ENCODE measurements around the gene SIRPB2.

SIRPB2 gene

GRCh38 chr20:1450926-1451491, 40.2 kb downstream of the SIRPB2 start:
- Histone ChIP-seq H3K27ac (replicated peaks) (no peak overlapping the region), H3K4me3 (replicated peaks; ENCODE audit: insufficient read depth, low read length) (no peak overlapping the region), H3K27me3 (ENCODE audit: insufficient read depth, poor library complexity, severe bottlenecking) (no peaks in the 10 kb centered on the region)
- no peak for DNase-seq (ENCODE audit: low read depth in 1 of 2, low spot score in 1 of 2)
- TF ChIP-seq CTCF (IDR thresholded peaks at IDR 0.05; ENCODE audit: insufficient read depth, low read length) (no peak), POLR2AphosphoS5 (IDR thresholded peaks at IDR 0.05; ENCODE audit: low read depth) (no peak), REST (IDR thresholded peaks at IDR 0.05; ENCODE audit: insufficient replicate concordance, low read depth) (no peak), SPI1 (IDR thresholded peaks at IDR 0.05; ENCODE audit: borderline replicate concordance, low read depth) (no peak), GABPA (IDR thresholded peaks at IDR 0.05; ENCODE audit: low read depth) (no peak)

GRCh38 chr20:1449370-1449769, 41.9 kb downstream of the SIRPB2 start:
- TF ChIP-seq POLR2AphosphoS5 (IDR thresholded peaks at IDR 0.05; ENCODE audit: low read depth) (no peak), REST (IDR thresholded peaks at IDR 0.05; ENCODE audit: insufficient replicate concordance, low read depth) (no peak), SPI1 (IDR thresholded peaks at IDR 0.05; ENCODE audit: borderline replicate concordance, low read depth) (no peak), GABPA (IDR thresholded peaks at IDR 0.05; ENCODE audit: low read depth) (no peak), CTCF (IDR thresholded peaks at IDR 0.05; ENCODE audit: insufficient read depth, low read length) (no peak)
- Histone ChIP-seq H3K27ac (replicated peaks) (no peak overlapping the region), H3K27me3 (ENCODE audit: insufficient read depth, poor library complexity, severe bottlenecking) (no peaks in the 10 kb centered on the region), H3K4me3 (replicated peaks; ENCODE audit: insufficient read depth, low read length) (no peak overlapping the region)
- no peak for DNase-seq (ENCODE audit: low read depth in 1 of 2, low spot score in 1 of 2)

GRCh38 chr20:1448081-1448620, 43.1 kb downstream of the SIRPB2 start:
- no peak for DNase-seq (ENCODE audit: low read depth in 1 of 2, low spot score in 1 of 2)
- H3K4me3 ChIP-seq (replicated peaks; ENCODE audit: insufficient read depth, low read length) = no peak overlapping the region
- TF ChIP-seq GABPA (IDR thresholded peaks at IDR 0.05; ENCODE audit: low read depth) (no peak), SPI1 (IDR thresholded peaks at IDR 0.05; ENCODE audit: borderline replicate concordance, low read depth) (no peak), REST (IDR thresholded peaks at IDR 0.05; ENCODE audit: insufficient replicate concordance, low read depth) (no peak), POLR2AphosphoS5 (IDR thresholded peaks at IDR 0.05; ENCODE audit: low read depth) (no peak), CTCF (IDR thresholded peaks at IDR 0.05; ENCODE audit: insufficient read depth, low read length) (no peak)
- no peaks in the 10 kb centered on the region for H3K27me3 ChIP-seq (ENCODE audit: insufficient read depth, poor library complexity, severe bottlenecking)
- H3K27ac ChIP-seq (replicated peaks) = no peak overlapping the region
